OCI-LY1 (cell line): ENCODE results near the gene ZNF804A.

Experiments used
- H2AFZ ChIP-seq: fragments of 200-600 bp; sonication (generic), shearing (Covaris generic); 2 replicates; pipeline ENCODE4 v1.6.0; 2014; ENCODE audit warnings: antibody characterized with exemption, mild to moderate bottlenecking, low read length
- H3F3A ChIP-seq: fragments of 200-600 bp; sonication (generic), shearing (Covaris generic); 2 replicates; pipeline ENCODE4 v1.6.0; 2014; ENCODE audit warnings: mild to moderate bottlenecking, antibody characterized with exemption, low read length, moderate library complexity; ENCODE audit not compliant: insufficient read depth
- H3K27ac ChIP-seq: fragments of 200-600 bp; sonication (generic); 2 replicates; pipeline ENCODE4 v1.5.1; 2014; ENCODE audit warnings: low read length, mixed run types, mild to moderate bottlenecking, low read depth; ENCODE audit not compliant: poor library complexity, severe bottlenecking
- H3K27me3 ChIP-seq: fragments of 200-600 bp; sonication (generic); 2 replicates; pipeline ENCODE4 v1.6.0; 2014; ENCODE audit warnings: antibody characterized with exemption, mild to moderate bottlenecking, low read length, moderate library complexity; ENCODE audit not compliant: insufficient read depth
- H3K36me3 ChIP-seq: fragments of 200-600 bp; sonication (generic); 2 replicates; pipeline ENCODE4 v1.6.1; 2014; ENCODE audit warnings: mild to moderate bottlenecking, antibody characterized with exemption, low read length, moderate library complexity, mixed read lengths; ENCODE audit not compliant: insufficient read depth
- H3K4me1 ChIP-seq: fragments of 200-600 bp; sonication (generic); 2 replicates; pipeline ENCODE4 v1.5.1; 2014; ENCODE audit warnings: mild to moderate bottlenecking, low read length, moderate library complexity; ENCODE audit not compliant: insufficient read depth, severe bottlenecking
- H3K4me2 ChIP-seq: fragments of 200-600 bp; sonication (generic), shearing (Covaris generic); 2 replicates; pipeline ENCODE4 v1.6.1; 2014; ENCODE audit warnings: low read length
- H3K4me3 ChIP-seq: fragments of 200-600 bp; sonication (generic); 2 replicates; pipeline ENCODE4 v1.5.1; 2014; ENCODE audit warnings: low read length, low read depth, mild to moderate bottlenecking, mixed read lengths; ENCODE audit not compliant: poor library complexity, severe bottlenecking
- H3K79me2 ChIP-seq: fragments of 200-600 bp; shearing (Covaris generic); 2 replicates; pipeline ENCODE4 v1.6.1; 2016; ENCODE audit warnings: mixed run types, low read length, mixed read lengths; ENCODE audit not compliant: insufficient read depth
- H3K9ac ChIP-seq: fragments of 200-600 bp; sonication (generic), shearing (Covaris generic); 2 replicates; pipeline ENCODE4 v1.6.1; 2014; ENCODE audit warnings: mild to moderate bottlenecking, low read length, mixed read lengths
- H3K9me2 ChIP-seq: fragments of 200-600 bp; sonication (generic), shearing (Covaris generic); 2 replicates; pipeline ENCODE4 v1.6.1; 2014; ENCODE audit warnings: low read depth, mild to moderate bottlenecking, low read length, mixed read lengths
- H3K9me3 ChIP-seq: fragments of 200-600 bp; shearing (Covaris generic); 2 replicates; pipeline ENCODE4 v1.6.1; 2014; ENCODE audit warnings: low read length, mixed read lengths
- H4K20me1 ChIP-seq: fragments of 200-600 bp; sonication (generic), shearing (Covaris generic); 2 replicates; pipeline ENCODE4 v1.6.0; 2016; ENCODE audit warnings: mild to moderate bottlenecking, low read length; ENCODE audit not compliant: insufficient read depth
- CTCF ChIP-seq: fragments of 200-600 bp; sonication (generic), shearing (Covaris generic); IDR thresholded peaks from 2 replicates; pipeline ENCODE4 v1.5.1; 2017; ENCODE audit warnings: mild to moderate bottlenecking, antibody characterized with exemption, low read length, moderate library complexity, mixed read lengths
- EZH2 ChIP-seq: fragments of 200-600 bp; sonication (generic), shearing (Covaris generic); IDR thresholded peaks from 2 replicates; pipeline ENCODE4 v1.8.0; 2017; ENCODE audit warnings: borderline replicate concordance, mixed run types, mild to moderate bottlenecking, antibody characterized with exemption, low read length, moderate library complexity, mixed read lengths

Gene ZNF804A

GRCh38 chr2:184679219-184680018 is 81.1 kb downstream of the ZNF804A start:
- Histone ChIP-seq H2AFZ (no peak overlapping the region), H3K27me3 (no peaks in the 10 kb centered on the region)
- no peak for TF ChIP-seq EZH2
- no peak for TF ChIP-seq CTCF

GRCh38 chr2:184680825-184681224 is 82.5 kb downstream of the ZNF804A start:
- no peaks in the 10 kb centered on the region for H3K27me3 ChIP-seq
- no peaks in the 10 kb centered on the region for H3K9me2 ChIP-seq
- H3K79me2 ChIP-seq = peaks cover 72% of the 10 kb centered on the region
- H4K20me1 ChIP-seq = no peaks in the 10 kb centered on the region
- H3K9ac ChIP-seq = no peak overlapping the region
- no peaks in the 10 kb centered on the region for H3K4me1 ChIP-seq
- H3K4me2 ChIP-seq = no peak overlapping the region
- TF ChIP-seq CTCF (no peak), EZH2 (no peak)
- H3K4me3 ChIP-seq = no peak overlapping the region
- H2AFZ ChIP-seq = no peak overlapping the region
- peaks cover 47% of the 10 kb centered on the region for H3K36me3 ChIP-seq
- H3F3A ChIP-seq = no peaks in the 10 kb centered on the region
- peaks cover 17% of the 10 kb centered on the region; the same call in 1 of the 2 replicates for H3K9me3 ChIP-seq
- H3K27ac ChIP-seq = no peak overlapping the region

More at GRCh38 chr2:184679219-184680018, 81.1 kb downstream of the ZNF804A start:
- H4K20me1 ChIP-seq = no peaks in the 10 kb centered on the region
- H3K27ac ChIP-seq = no peak overlapping the region
- no peak overlapping the region for H3K4me2 ChIP-seq
- H3K4me3 ChIP-seq = no peak overlapping the region
- H3K9me2 ChIP-seq = no peaks in the 10 kb centered on the region
- no peak overlapping the region for H3K9ac ChIP-seq
- H3F3A ChIP-seq = no peaks in the 10 kb centered on the region
- H3K9me3 ChIP-seq = peaks cover 17% of the 10 kb centered on the region; the same call in 1 of the 2 replicates
- peaks cover 48% of the 10 kb centered on the region for H3K36me3 ChIP-seq
- no peaks in the 10 kb centered on the region for H3K4me1 ChIP-seq
- peaks cover 74% of the 10 kb centered on the region for H3K79me2 ChIP-seq

GRCh38 chr2:184681642-184682321 is 83.5 kb downstream of the ZNF804A start:
- Histone ChIP-seq H3K27ac (no peak overlapping the region), H3K27me3 (no peaks in the 10 kb centered on the region), H4K20me1 (no peaks in the 10 kb centered on the region; the same call in 1 of the 2 replicates), H2AFZ (no peak overlapping the region), H3K4me3 (no peak overlapping the region), H3K9me3 (peaks cover 17% of the 10 kb centered on the region; the same call in 1 of the 2 replicates), H3K9me2 (no peaks in the 10 kb centered on the region), H3F3A (no peaks in the 10 kb centered on the region), H3K79me2 (peaks cover 73% of the 10 kb centered on the region), H3K4me1 (no peaks in the 10 kb centered on the region), H3K4me2 (no peak overlapping the region), H3K36me3 (peaks cover 47% of the 10 kb centered on the region), H3K9ac (no peak overlapping the region)
- TF ChIP-seq CTCF (no peak), EZH2 (no peak)
